PC-9 (cell line): ENCODE measurements around the gene THAP8. TPM values are rescaled to one million over a fixed set of nuclear protein-coding genes. Genes with fewer than 3 reads are reported as not detected.

Source experiments
- BruUV-seq: library from RNA; stranded (reverse); fragments of 400-500 nt; replicated peaks from 2 replicates; lab custom pipeline; 2021; lab: Mats Ljungman, UMichigan
- CTCF ChIA-PET: fragments of 300-600 bp; sonication (Branson Sonifier 250); formaldehyde crosslinking; loops from one replicate; lab custom pipeline; 2022; ENCODE audit warnings: antibody characterized with exemption; lab: Charles Lee
- POLR2A ChIA-PET: fragments of 300-600 bp; sonication (Branson Sonifier 250); formaldehyde crosslinking; loops from one replicate; lab custom pipeline; 2022; ENCODE audit warnings: antibody characterized with exemption; ENCODE audit not compliant: unreplicated experiment; lab: Charles Lee
- DNase-seq, 2 experiments: peaks; one replicate each; pipeline versions ENCODE4 v3.0.0 to v3.0.0-alpha.2; 2015 to 2022; ENCODE audit warnings: mixed read lengths in 1 of 2
- H2AFZ ChIP-seq: fragments of 200-600 bp; sonication (generic); 2 replicates; pipeline ENCODE4 v1.8.1; 2017; ENCODE audit warnings: antibody characterized with exemption
- H3F3A ChIP-seq: fragments of 200-600 bp; sonication (generic); 2 replicates; pipeline ENCODE4 v1.8.1; 2017; ENCODE audit warnings: antibody characterized with exemption, mild to moderate bottlenecking, low read depth; ENCODE audit not compliant: insufficient read depth
- H3K27ac ChIP-seq: fragments of 200-600 bp; sonication (generic); 2 replicates; pipeline ENCODE4 v1.6.1; 2016; ENCODE audit warnings: mixed run types
- H3K27me3 ChIP-seq: fragments of 200-600 bp; sonication (generic); 2 replicates; pipeline ENCODE4 v1.6.1; 2016; ENCODE audit warnings: low read depth, mixed run types; ENCODE audit not compliant: insufficient read depth
- H3K36me3 ChIP-seq: fragments of 200-600 bp; sonication (generic); 2 replicates; pipeline ENCODE4 v1.6.1; 2016; ENCODE audit warnings: low read depth, mixed run types
- H3K4me1 ChIP-seq: fragments of 200-600 bp; sonication (generic); replicated peaks from 2 replicates; pipeline ENCODE4 v1.6.1; 2016; ENCODE audit warnings: mixed run types; ENCODE audit not compliant: insufficient read depth
- H3K4me2 ChIP-seq: fragments of 200-600 bp; sonication (generic); 2 replicates; pipeline ENCODE4 v1.6.1; 2017; ENCODE audit warnings: mixed run types
- H3K4me3 ChIP-seq: fragments of 200-600 bp; sonication (generic); 2 replicates; pipeline ENCODE4 v1.6.1; 2016; ENCODE audit warnings: mixed run types
- H3K79me2 ChIP-seq: fragments of 200-600 bp; sonication (generic); 2 replicates; pipeline ENCODE4 v1.6.1; 2017; ENCODE audit warnings: low read depth, mixed run types
- H3K9me2 ChIP-seq: fragments of 200-600 bp; sonication (generic); 2 replicates; pipeline ENCODE4 v1.8.1; 2017; ENCODE audit warnings: mild to moderate bottlenecking; ENCODE audit not compliant: insufficient read depth
- H3K9me3 ChIP-seq: fragments of 200-600 bp; sonication (generic); 2 replicates; pipeline ENCODE4 v1.8.1; 2016; ENCODE audit warnings: low read depth; ENCODE audit not compliant: insufficient read depth
- H4K20me1 ChIP-seq: fragments of 200-600 bp; sonication (generic); 2 replicates; pipeline ENCODE4 v1.8.1; 2017; ENCODE audit not compliant: insufficient read depth
- CTCF ChIP-seq: fragments of 200-600 bp; sonication (generic); conservative IDR thresholded peaks from 2 replicates; pipeline ENCODE4 v1.6.1; 2017; ENCODE audit warnings: mixed run types, antibody characterized with exemption, mild to moderate bottlenecking, moderate library complexity
- EZH2 ChIP-seq: fragments of 200-600 bp; sonication (generic); IDR thresholded peaks from 2 replicates; pipeline ENCODE4 v1.8.0; 2017; ENCODE audit warnings: antibody characterized with exemption, low read depth
- intact Hi-C: fragments of 100-400 bp; cut with micrococcal nuclease; formaldehyde crosslinking; loops from one replicate; pipeline ENCODE4 v1.10.0; 2022; ENCODE audit not compliant: unreplicated experiment
- total RNA-seq: library from RNA; stranded (reverse); gene quantifications from 2 replicates; pipeline ENCODE4 v1.2.3, GENCODE V29; 2021

THAP8 gene
- total RNA-seq, 1 experiment from 2014 or later, result 5.2 TPM

GRCh38 chr19:35990771-35991730, 63.0 kb downstream of the THAP8 start:
- Histone ChIP-seq H4K20me1 (no peaks in the 10 kb centered on the region), H3K36me3 (no peaks in the 10 kb centered on the region), H3K9me2 (no peaks in the 10 kb centered on the region), H3K4me1 (peaks cover 4% of the 10 kb centered on the region; the same call in 1 of the 2 replicates), H2AFZ (no peak overlapping the region), H3K4me2 (no peak overlapping the region), H3F3A (no peaks in the 10 kb centered on the region), H3K79me2 (peaks cover 8% of the 10 kb centered on the region), H3K9me3 (no peaks in the 10 kb centered on the region; the same call in 1 of the 2 replicates), H3K27me3 (peaks cover 30% of the 10 kb centered on the region), H3K27ac (no peak overlapping the region), H3K4me3 (no peak overlapping the region)
- no peak for DNase-seq
- intact Hi-C loops, result loop anchor here (10.0 kb wide), 1 partner anchor 246 kb away; the partner anchor contains the start of genes IGFLR1, LIN37, PSENEN and U2AF1L4
- ChIA-PET POLR2A (interaction anchor here (0.6 kb wide), 1 partner anchor 537 kb away, joined by 4 read pairs; no protein-coding TSS in a partner anchor), CTCF (interaction anchor here (0.6 to 0.7 kb wide), 2 partner anchors 23 to 485 kb away, joined by 3 to 11 read pairs; partner anchors contain the start of gene ALKBH6)
- no TSS peak for BruUV-seq
- TF ChIP-seq EZH2, result no peak
- TF ChIP-seq CTCF, result no peak

GRCh38 chr19:35990156-35990555, 63.9 kb downstream of the THAP8 start:
- TF ChIP-seq EZH2 (no peak), CTCF (no peak)
- BruUV-seq, result no TSS peak
- Histone ChIP-seq H4K20me1 (no peaks in the 10 kb centered on the region), H3K36me3 (no peaks in the 10 kb centered on the region), H3K4me3 (no peak overlapping the region), H3K9me3 (no peaks in the 10 kb centered on the region; the same call in 1 of the 2 replicates), H2AFZ (no peak overlapping the region), H3F3A (no peaks in the 10 kb centered on the region), H3K4me2 (no peak overlapping the region), H3K79me2 (no peaks in the 10 kb centered on the region), H3K27me3 (peaks cover 39% of the 10 kb centered on the region), H3K4me1 (no peaks in the 10 kb centered on the region), H3K9me2 (no peaks in the 10 kb centered on the region), H3K27ac (no peak overlapping the region)
- ChIA-PET CTCF (no interaction called here), POLR2A (no interaction called here)
- intact Hi-C loops, result loop anchor here (10.0 kb wide), 1 partner anchor 245 kb away; the partner anchor contains the start of genes IGFLR1, LIN37, PSENEN and U2AF1L4
- no peak for DNase-seq

GRCh38 chr19:35988824-35989223, 65.3 kb downstream of the THAP8 start:
- Histone ChIP-seq H3K4me1 (no peaks in the 10 kb centered on the region), H3K9me2 (no peaks in the 10 kb centered on the region), H3K4me3 (no peak overlapping the region), H2AFZ (no peak overlapping the region), H3K4me2 (no peak overlapping the region), H4K20me1 (no peaks in the 10 kb centered on the region), H3K36me3 (no peaks in the 10 kb centered on the region), H3K27me3 (peaks cover 51% of the 10 kb centered on the region), H3K27ac (no peak overlapping the region), H3K9me3 (no peaks in the 10 kb centered on the region; the same call in 1 of the 2 replicates), H3F3A (no peaks in the 10 kb centered on the region), H3K79me2 (no peaks in the 10 kb centered on the region)
- CTCF ChIA-PET, result no interaction called here
- no peak for TF ChIP-seq EZH2
- no peak for TF ChIP-seq CTCF
- POLR2A ChIA-PET, result no interaction called here
- no peak for DNase-seq
- BruUV-seq, result no TSS peak
- intact Hi-C loops, result no loop called here
